ENCODE results near the gene ZNF322. TPM values are rescaled to one million over a fixed set of nuclear protein-coding genes. Genes with fewer than 3 reads are reported as not detected.
"Not testable (repeated sequence)": the region's sequence is repeated elsewhere in the genome, so short reads cannot be mapped to it uniquely, and the experiment has no call there.

The ZNF322 gene
- 8.5 TPM for polyA plus RNA-seq (2013)

GRCh38 chr6:26659042-26659999 lies at the start of gene ZNF322:
Gene ZNF322, minus strand, starts transcription at chr6:26659746. Its CDS starts 21,193 bp downstream, at chr6:26638553.
- H3K27me3 ChIP-seq (replicated peaks in 2 of 5; ENCODE audit: control insufficient read depth in 4 of 5, insufficient read depth in 5 of 5, low read length in 4 of 5) = peaks cover 8 to 30% (median 11%) of the 10 kb centered on the region in 5 experiments
- ChIA-PET CTCF (interaction anchor here (1.1 kb wide), 1 partner anchor 414 kb away, joined by 3 read pairs; no protein-coding TSS in a partner anchor), POLR2A (no interaction called here)
- peak; percentile 89 to 91 (median 89) for DNase-seq
- peaks cover 4 to 18% (median 6%) of the 10 kb centered on the region in 4 experiments for H3K36me3 ChIP-seq (ENCODE audit: control insufficient read depth in 4 of 4, insufficient read depth in 4 of 4, low read length in 3 of 4)
- under 1% methylated on average over 27 of the region's 56 CpGs for WGBS (ENCODE audit: insufficient coverage)
- peak within 1 kb of the TSS; percentile 13 to 84 for H3K27ac ChIP-seq (ENCODE audit: insufficient read depth in 1 of 2, low read depth in 1 of 2, low read length in 2 of 2, poor library complexity in 1 of 2, severe bottlenecking in 2 of 2)
- H3K9me3 ChIP-seq (ENCODE audit: control extremely low read depth in 1 of 5, control insufficient read depth in 4 of 5, insufficient read depth in 2 of 5, low read depth in 1 of 5, low read length in 4 of 5) = peaks cover 0 to 2% (median 0%) of the 10 kb centered on the region in 5 experiments
- peak within 1 kb of the TSS; percentile 56 to 96 (median 84) for H3K4me3 ChIP-seq (ENCODE audit: control insufficient read depth in 1 of 7, extremely low read depth in 1 of 7, insufficient read depth in 4 of 7, low read depth in 2 of 7, low read length in 6 of 7)
- H3K4me1 ChIP-seq (ENCODE audit: control extremely low read depth in 1 of 4, control insufficient read depth in 4 of 4, insufficient read depth in 4 of 4, low read length in 3 of 4) = peaks cover 0 to 11% (median 8%) of the 10 kb centered on the region in 4 experiments

GRCh38 chr6:26705780-26706179 lies 46.2 kb upstream of the ZNF322 start:
- H3K4me3 ChIP-seq (ENCODE audit: control insufficient read depth in 1 of 7, extremely low read depth in 1 of 7, insufficient read depth in 4 of 7, low read depth in 2 of 7, low read length in 6 of 7); POLR2A ChIA-PET; H3K27ac ChIP-seq (ENCODE audit: insufficient read depth in 1 of 2, low read depth in 1 of 2, low read length in 2 of 2, poor library complexity in 1 of 2, severe bottlenecking in 2 of 2); H3K4me1 ChIP-seq (ENCODE audit: control extremely low read depth in 1 of 4, control insufficient read depth in 4 of 4, insufficient read depth in 4 of 4, low read length in 3 of 4); H3K27me3 ChIP-seq (replicated peaks in 2 of 5; ENCODE audit: control insufficient read depth in 4 of 5, insufficient read depth in 5 of 5, low read length in 4 of 5); CTCF ChIA-PET; H3K36me3 ChIP-seq (ENCODE audit: control insufficient read depth in 4 of 4, insufficient read depth in 4 of 4, low read length in 3 of 4); DNase-seq; H3K9me3 ChIP-seq (ENCODE audit: control extremely low read depth in 1 of 5, control insufficient read depth in 4 of 5, insufficient read depth in 2 of 5, low read depth in 1 of 5, low read length in 4 of 5): not testable (repeated sequence)
- WGBS (ENCODE audit: insufficient coverage) = no CpG with 5 or more reads among the region's 4 CpGs

GRCh38 chr6:26705352-26705751 lies 45.8 kb upstream of the ZNF322 start:
- H3K4me3 ChIP-seq (ENCODE audit: control insufficient read depth in 1 of 7, extremely low read depth in 1 of 7, insufficient read depth in 4 of 7, low read depth in 2 of 7, low read length in 6 of 7); DNase-seq; H3K27ac ChIP-seq (ENCODE audit: insufficient read depth in 1 of 2, low read depth in 1 of 2, low read length in 2 of 2, poor library complexity in 1 of 2, severe bottlenecking in 2 of 2); H3K9me3 ChIP-seq (ENCODE audit: control extremely low read depth in 1 of 5, control insufficient read depth in 4 of 5, insufficient read depth in 2 of 5, low read depth in 1 of 5, low read length in 4 of 5); H3K4me1 ChIP-seq (ENCODE audit: control extremely low read depth in 1 of 4, control insufficient read depth in 4 of 4, insufficient read depth in 4 of 4, low read length in 3 of 4); H3K36me3 ChIP-seq (ENCODE audit: control insufficient read depth in 4 of 4, insufficient read depth in 4 of 4, low read length in 3 of 4); H3K27me3 ChIP-seq (replicated peaks in 2 of 5; ENCODE audit: control insufficient read depth in 4 of 5, insufficient read depth in 5 of 5, low read length in 4 of 5); POLR2A ChIA-PET; CTCF ChIA-PET: not testable (repeated sequence)
- WGBS (ENCODE audit: insufficient coverage) = no CpG with 5 or more reads among the region's 5 CpGs

- DNase-seq; POLR2A ChIA-PET; H3K4me1 ChIP-seq (ENCODE audit: control extremely low read depth in 1 of 4, control insufficient read depth in 4 of 4, insufficient read depth in 4 of 4, low read length in 3 of 4); H3K9me3 ChIP-seq (ENCODE audit: control extremely low read depth in 1 of 5, control insufficient read depth in 4 of 5, insufficient read depth in 2 of 5, low read depth in 1 of 5, low read length in 4 of 5); H3K27ac ChIP-seq (ENCODE audit: insufficient read depth in 1 of 2, low read depth in 1 of 2, low read length in 2 of 2, poor library complexity in 1 of 2, severe bottlenecking in 2 of 2); H3K4me3 ChIP-seq (ENCODE audit: control insufficient read depth in 1 of 7, extremely low read depth in 1 of 7, insufficient read depth in 4 of 7, low read depth in 2 of 7, low read length in 6 of 7); H3K27me3 ChIP-seq (replicated peaks in 2 of 5; ENCODE audit: control insufficient read depth in 4 of 5, insufficient read depth in 5 of 5, low read length in 4 of 5); CTCF ChIA-PET; H3K36me3 ChIP-seq (ENCODE audit: control insufficient read depth in 4 of 4, insufficient read depth in 4 of 4, low read length in 3 of 4): not testable (repeated sequence)
- WGBS (ENCODE audit: insufficient coverage) = no CpG with 5 or more reads among the region's 17 CpGs
Measured at GRCh38 chr6:26701023-26701747, 41.6 kb upstream of the ZNF322 start.

GRCh38 chr6:26697496-26697895 lies 38.0 kb upstream of the ZNF322 start:
- H3K9me3 ChIP-seq (ENCODE audit: control extremely low read depth in 1 of 5, control insufficient read depth in 4 of 5, insufficient read depth in 2 of 5, low read depth in 1 of 5, low read length in 4 of 5); H3K4me3 ChIP-seq (ENCODE audit: control insufficient read depth in 1 of 7, extremely low read depth in 1 of 7, insufficient read depth in 4 of 7, low read depth in 2 of 7, low read length in 6 of 7); POLR2A ChIA-PET; H3K36me3 ChIP-seq (ENCODE audit: control insufficient read depth in 4 of 4, insufficient read depth in 4 of 4, low read length in 3 of 4); H3K27ac ChIP-seq (ENCODE audit: insufficient read depth in 1 of 2, low read depth in 1 of 2, low read length in 2 of 2, poor library complexity in 1 of 2, severe bottlenecking in 2 of 2); DNase-seq; H3K4me1 ChIP-seq (ENCODE audit: control extremely low read depth in 1 of 4, control insufficient read depth in 4 of 4, insufficient read depth in 4 of 4, low read length in 3 of 4); CTCF ChIA-PET; H3K27me3 ChIP-seq (replicated peaks in 2 of 5; ENCODE audit: control insufficient read depth in 4 of 5, insufficient read depth in 5 of 5, low read length in 4 of 5): not testable (repeated sequence)
- no CpG with 5 or more reads among the region's 16 CpGs for WGBS (ENCODE audit: insufficient coverage)

GRCh38 chr6:26689324-26689947 lies 29.9 kb upstream of the ZNF322 start:
- CTCF ChIA-PET = not testable (repeated sequence)

More at GRCh38 chr6:26689324-26689947, 29.9 kb upstream of the ZNF322 start:
- H3K4me3 ChIP-seq (ENCODE audit: control insufficient read depth in 1 of 7, extremely low read depth in 1 of 7, insufficient read depth in 4 of 7, low read depth in 2 of 7, low read length in 6 of 7); DNase-seq; H3K27ac ChIP-seq (ENCODE audit: insufficient read depth in 1 of 2, low read depth in 1 of 2, low read length in 2 of 2, poor library complexity in 1 of 2, severe bottlenecking in 2 of 2); H3K4me1 ChIP-seq (ENCODE audit: control extremely low read depth in 1 of 4, control insufficient read depth in 4 of 4, insufficient read depth in 4 of 4, low read length in 3 of 4); POLR2A ChIA-PET; H3K36me3 ChIP-seq (ENCODE audit: control insufficient read depth in 4 of 4, insufficient read depth in 4 of 4, low read length in 3 of 4); H3K9me3 ChIP-seq (ENCODE audit: control extremely low read depth in 1 of 5, control insufficient read depth in 4 of 5, insufficient read depth in 2 of 5, low read depth in 1 of 5, low read length in 4 of 5); H3K27me3 ChIP-seq (replicated peaks in 2 of 5; ENCODE audit: control insufficient read depth in 4 of 5, insufficient read depth in 5 of 5, low read length in 4 of 5): not testable (repeated sequence)
- WGBS (ENCODE audit: insufficient coverage) = no CpG with 5 or more reads among the region's 43 CpGs

All from common myeloid progenitor, CD34-positive (primary cell).